ENCODE data around the gene AKAP12. TPM values are rescaled to one million over a fixed set of nuclear protein-coding genes. Genes with fewer than 3 reads are reported as not detected.

AKAP12 gene
- total RNA-seq, 1 donor from 2014 or later = 15.6 TPM

- Mint-ChIP-seq H3K27ac (no peak overlapping the region), H3K36me3 (ENCODE audit: low read depth) (peaks cover 2% of the 10 kb centered on the region), H3K27me3 (ENCODE audit: low read depth) (peaks cover 48% of the 10 kb centered on the region), H3K4me1 (ENCODE audit: low read depth) (peaks cover 18% of the 10 kb centered on the region), H3K9me3 (no peaks in the 10 kb centered on the region), H3K4me3 (ENCODE audit: low read depth) (peak overlapping the region; percentile 72)
- intact Hi-C loops (cut with micrococcal nuclease) = loop anchor here (2.0 to 5.0 kb wide), 2 partner anchors 47 to 80 kb away; no protein-coding TSS in a partner anchor
- no peak for DNase-seq (ENCODE audit: low spot score)
Measured at GRCh38 chr6:151241853-151242252, 2.1 kb downstream of the AKAP12 start.

GRCh38 chr6:151242420-151242861 is 2.7 kb downstream of the AKAP12 start:
- H3K27ac Mint-ChIP-seq = no peak overlapping the region
- peaks cover 2% of the 10 kb centered on the region for H3K36me3 Mint-ChIP-seq (ENCODE audit: low read depth)
- intact Hi-C loops (cut with micrococcal nuclease) = loop anchor here (5.0 kb wide), 1 partner anchor 80 kb away; no protein-coding TSS in a partner anchor
- H3K27me3 Mint-ChIP-seq (ENCODE audit: low read depth) = peaks cover 45% of the 10 kb centered on the region
- peak overlapping the region; percentile 67 for H3K4me3 Mint-ChIP-seq (ENCODE audit: low read depth)
- no peak for DNase-seq (ENCODE audit: low spot score)
- H3K4me1 Mint-ChIP-seq (ENCODE audit: low read depth) = peaks cover 18% of the 10 kb centered on the region
- no peaks in the 10 kb centered on the region for H3K9me3 Mint-ChIP-seq

- intact Hi-C loops (cut with micrococcal nuclease) = loop anchor here (5.0 kb wide), 1 partner anchor 79 kb away; no protein-coding TSS in a partner anchor
- Mint-ChIP-seq H3K27me3 (ENCODE audit: low read depth) (peaks cover 47% of the 10 kb centered on the region), H3K36me3 (ENCODE audit: low read depth) (peaks cover 2% of the 10 kb centered on the region)
Measured at GRCh38 chr6:151243481-151243880, 3.7 kb downstream of the AKAP12 start.

GRCh38 chr6:151247490-151247889 is 7.7 kb downstream of the AKAP12 start:
- H3K4me1 Mint-ChIP-seq (ENCODE audit: low read depth) = peaks cover 12% of the 10 kb centered on the region
- no peak for DNase-seq (ENCODE audit: low spot score)
- H3K9me3 Mint-ChIP-seq = no peaks in the 10 kb centered on the region
- no peak overlapping the region for H3K4me3 Mint-ChIP-seq (ENCODE audit: low read depth)
- H3K36me3 Mint-ChIP-seq (ENCODE audit: low read depth) = no peaks in the 10 kb centered on the region
- no peak overlapping the region for H3K27ac Mint-ChIP-seq
- H3K27me3 Mint-ChIP-seq (ENCODE audit: low read depth) = peaks cover 21% of the 10 kb centered on the region
- intact Hi-C loops (cut with micrococcal nuclease) = no loop called here

More at GRCh38 chr6:151243481-151243880, 3.7 kb downstream of the AKAP12 start:
- H3K27ac Mint-ChIP-seq = no peak overlapping the region
- no peak overlapping the region for H3K4me3 Mint-ChIP-seq (ENCODE audit: low read depth)
- H3K4me1 Mint-ChIP-seq (ENCODE audit: low read depth) = peaks cover 27% of the 10 kb centered on the region
- H3K9me3 Mint-ChIP-seq = no peaks in the 10 kb centered on the region
- no peak for DNase-seq (ENCODE audit: low spot score)

GRCh38 chr6:151248295-151248694 is 8.5 kb downstream of the AKAP12 start:
- H3K4me1 Mint-ChIP-seq (ENCODE audit: low read depth) = peaks cover 9% of the 10 kb centered on the region
- no peak overlapping the region for H3K4me3 Mint-ChIP-seq (ENCODE audit: low read depth)
- DNase-seq (ENCODE audit: low spot score) = no peak
- no peak overlapping the region for H3K27ac Mint-ChIP-seq
- H3K27me3 Mint-ChIP-seq (ENCODE audit: low read depth) = peaks cover 15% of the 10 kb centered on the region
- no peaks in the 10 kb centered on the region for H3K9me3 Mint-ChIP-seq
- intact Hi-C loops (cut with micrococcal nuclease) = no loop called here
- H3K36me3 Mint-ChIP-seq (ENCODE audit: low read depth) = no peaks in the 10 kb centered on the region

GRCh38 chr6:151252634-151253033 is 12.9 kb downstream of the AKAP12 start:
- H3K9me3 Mint-ChIP-seq = no peaks in the 10 kb centered on the region
- no peaks in the 10 kb centered on the region for H3K36me3 Mint-ChIP-seq (ENCODE audit: low read depth)
- peaks cover 8% of the 10 kb centered on the region for H3K4me1 Mint-ChIP-seq (ENCODE audit: low read depth)
- no peak for DNase-seq (ENCODE audit: low spot score)
- no peak overlapping the region for H3K4me3 Mint-ChIP-seq (ENCODE audit: low read depth)
- intact Hi-C loops (cut with micrococcal nuclease) = no loop called here
- no peak overlapping the region for H3K27ac Mint-ChIP-seq
- H3K27me3 Mint-ChIP-seq (ENCODE audit: low read depth) = peaks cover 11% of the 10 kb centered on the region

- Mint-ChIP-seq H3K27me3 (ENCODE audit: low read depth) (peaks cover 6% of the 10 kb centered on the region), H3K36me3 (ENCODE audit: low read depth) (no peaks in the 10 kb centered on the region), H3K4me3 (ENCODE audit: low read depth) (no peak overlapping the region), H3K9me3 (no peaks in the 10 kb centered on the region), H3K27ac (no peak overlapping the region), H3K4me1 (ENCODE audit: low read depth) (no peaks in the 10 kb centered on the region)
- no peak for DNase-seq (ENCODE audit: low spot score)
- intact Hi-C loops (cut with micrococcal nuclease) = no loop called here
Measured at GRCh38 chr6:151254451-151255081, 14.8 kb downstream of the AKAP12 start.

GRCh38 chr6:151255811-151256210 is 16.0 kb downstream of the AKAP12 start:
- no peaks in the 10 kb centered on the region for H3K4me1 Mint-ChIP-seq (ENCODE audit: low read depth)
- no peaks in the 10 kb centered on the region for H3K36me3 Mint-ChIP-seq (ENCODE audit: low read depth)
- H3K4me3 Mint-ChIP-seq (ENCODE audit: low read depth) = no peak overlapping the region
- H3K9me3 Mint-ChIP-seq = no peaks in the 10 kb centered on the region
- H3K27me3 Mint-ChIP-seq (ENCODE audit: low read depth) = peaks cover 6% of the 10 kb centered on the region
- H3K27ac Mint-ChIP-seq = no peak overlapping the region
- DNase-seq (ENCODE audit: low spot score) = no peak
- intact Hi-C loops (cut with micrococcal nuclease) = no loop called here

- no peaks in the 10 kb centered on the region for H3K9me3 Mint-ChIP-seq
- peaks cover 4% of the 10 kb centered on the region for H3K27me3 Mint-ChIP-seq (ENCODE audit: low read depth)
- intact Hi-C loops (cut with micrococcal nuclease) = no loop called here
- H3K27ac Mint-ChIP-seq = no peak overlapping the region
- no peaks in the 10 kb centered on the region for H3K36me3 Mint-ChIP-seq (ENCODE audit: low read depth)
- H3K4me1 Mint-ChIP-seq (ENCODE audit: low read depth) = no peaks in the 10 kb centered on the region
- H3K4me3 Mint-ChIP-seq (ENCODE audit: low read depth) = no peak overlapping the region
- DNase-seq (ENCODE audit: low spot score) = no peak
Measured at GRCh38 chr6:151257985-151258445, 18.2 kb downstream of the AKAP12 start.

GRCh38 chr6:151260205-151260604 is 20.4 kb downstream of the AKAP12 start:
- H3K4me1 Mint-ChIP-seq (ENCODE audit: low read depth) = peaks cover 2% of the 10 kb centered on the region
- H3K4me3 Mint-ChIP-seq (ENCODE audit: low read depth) = no peak overlapping the region
- no peaks in the 10 kb centered on the region for H3K9me3 Mint-ChIP-seq
- no peaks in the 10 kb centered on the region for H3K36me3 Mint-ChIP-seq (ENCODE audit: low read depth)
- intact Hi-C loops (cut with micrococcal nuclease) = no loop called here
- H3K27ac Mint-ChIP-seq = no peak overlapping the region
- DNase-seq (ENCODE audit: low spot score) = no peak
- no peaks in the 10 kb centered on the region for H3K27me3 Mint-ChIP-seq (ENCODE audit: low read depth)

- Mint-ChIP-seq H3K27me3 (ENCODE audit: low read depth) (peaks cover 11% of the 10 kb centered on the region), H3K36me3 (ENCODE audit: low read depth) (no peaks in the 10 kb centered on the region), H3K4me3 (ENCODE audit: low read depth) (no peak overlapping the region), H3K4me1 (ENCODE audit: low read depth) (peaks cover 2% of the 10 kb centered on the region), H3K9me3 (no peaks in the 10 kb centered on the region), H3K27ac (no peak overlapping the region)
- intact Hi-C loops (cut with micrococcal nuclease) = no loop called here
- no peak for DNase-seq (ENCODE audit: low spot score)
Measured at GRCh38 chr6:151263035-151263434, 23.3 kb downstream of the AKAP12 start.

- Mint-ChIP-seq H3K36me3 (ENCODE audit: low read depth) (no peaks in the 10 kb centered on the region), H3K27me3 (ENCODE audit: low read depth) (peaks cover 11% of the 10 kb centered on the region), H3K27ac (no peak overlapping the region), H3K4me3 (ENCODE audit: low read depth) (no peak overlapping the region), H3K4me1 (ENCODE audit: low read depth) (peaks cover 2% of the 10 kb centered on the region), H3K9me3 (no peaks in the 10 kb centered on the region)
- DNase-seq (ENCODE audit: low spot score) = no peak
- intact Hi-C loops (cut with micrococcal nuclease) = no loop called here
Measured at GRCh38 chr6:151263967-151264366, 24.2 kb downstream of the AKAP12 start.

GRCh38 chr6:151265282-151265681 is 25.5 kb downstream of the AKAP12 start:
- H3K36me3 Mint-ChIP-seq (ENCODE audit: low read depth) = no peaks in the 10 kb centered on the region

More at GRCh38 chr6:151265282-151265681, 25.5 kb downstream of the AKAP12 start:
- no peaks in the 10 kb centered on the region for H3K9me3 Mint-ChIP-seq
- intact Hi-C loops (cut with micrococcal nuclease) = no loop called here
- H3K4me3 Mint-ChIP-seq (ENCODE audit: low read depth) = no peak overlapping the region
- H3K4me1 Mint-ChIP-seq (ENCODE audit: low read depth) = peaks cover 2% of the 10 kb centered on the region
- peaks cover 12% of the 10 kb centered on the region for H3K27me3 Mint-ChIP-seq (ENCODE audit: low read depth)
- no peak overlapping the region for H3K27ac Mint-ChIP-seq
- no peak for DNase-seq (ENCODE audit: low spot score)

All from activated T-helper 2 cell treated with anti-CD3 and anti-CD28 coated beads, Interferon-gamma antibody, Interleukin-2, Interleukin-4, amounts not matched to agents 10 μg/mL and 5 μg/mL and 100 μg/mL, durations not matched to agents 14 hours and 24 hours and 36 hours (primary cell).